SK-N-SH (cell line): Measurements from ENCODE around the gene ADISSP. TPM values are rescaled to one million over a fixed set of nuclear protein-coding genes. Genes with fewer than 3 reads are reported as not detected.

Experiments used
- CTCF ChIA-PET: fragments of 300-600, 350-600 bp; formaldehyde crosslinking; extraction: SDS; loops from one replicate; lab custom pipeline; 2021; lab: Yijun Ruan, JAX
- POLR2A ChIA-PET: fragments of 350-600 bp; sonication (Branson Sonifier 250); formaldehyde crosslinking; extraction: SDS; loops from one replicate; lab custom pipeline; 2020; ENCODE audit warnings: antibody characterized with exemption, inconsistent platforms; lab: Yijun Ruan, JAX
- DNase-seq: peaks from one replicate; pipeline ENCODE4 v3.0.0; 2012
- H2AFZ ChIP-seq: fragments of 200-600 bp; sonication (generic); 2 replicates; pipeline ENCODE4 v1.8.1; 2016; ENCODE audit warnings: antibody characterized with exemption, mild to moderate bottlenecking, low read depth
- H3F3A ChIP-seq: fragments of 200-600 bp; sonication (generic); replicated peaks from 2 replicates; pipeline ENCODE3; 2016; ENCODE audit warnings: antibody characterized with exemption, mild to moderate bottlenecking; ENCODE audit not compliant: insufficient read depth
- H3K27ac ChIP-seq, 2 experiments: fragments of 200-500 bp in 1 of 2; fragments of 200-600 bp in 1 of 2; sonication (Bioruptor generic) in 1 of 2; sonication (generic), shearing (Covaris generic) in 1 of 2; 2 replicates each; pipeline versions ENCODE4 v1.5.1 to v1.6.1; 2014 to 2016; ENCODE audit warnings: low read depth in 2 of 2, inconsistent platforms in 1 of 2, low read length in 1 of 2, mild to moderate bottlenecking in 1 of 2, mixed read lengths in 1 of 2
- H3K27me3 ChIP-seq: fragments of 200-600 bp; sonication (generic), shearing (Covaris generic); 2 replicates; pipeline ENCODE4 v1.6.1; 2016; ENCODE audit warnings: mixed run types; ENCODE audit not compliant: insufficient read depth
- H3K36me3 ChIP-seq, 2 experiments: fragments of 200-500 bp in 1 of 2; fragments of 200-600 bp in 1 of 2; sonication (Bioruptor generic) in 1 of 2; sonication (generic) in 1 of 2; replicated peaks in 1 of 2; 2 replicates each; pipeline versions ENCODE3 to v1.5.1; 2014 to 2016; ENCODE audit warnings: low read length in 1 of 2, mild to moderate bottlenecking in 1 of 2; ENCODE audit not compliant: insufficient read depth in 2 of 2, control insufficient read depth in 1 of 2
- H3K4me1 ChIP-seq, 2 experiments: fragments of 200-500 bp in 1 of 2; fragments of 200-600 bp in 1 of 2; sonication (Bioruptor generic) in 1 of 2; sonication (generic), shearing (Covaris generic) in 1 of 2; 2 replicates each; pipeline versions ENCODE4 v1.5.1 to v1.6.1; 2014 to 2016; ENCODE audit warnings: low read depth in 1 of 2, low read length in 1 of 2, mixed run types in 1 of 2; ENCODE audit not compliant: insufficient read depth in 2 of 2, control insufficient read depth in 1 of 2
- H3K4me2 ChIP-seq: fragments of 200-600 bp; sonication (generic), shearing (Covaris generic); 2 replicates; pipeline ENCODE4 v1.6.1; 2017; ENCODE audit warnings: mixed run types
- H3K4me3 ChIP-seq, 2 experiments: fragments of 200-500 bp in 1 of 2; fragments of 200-600 bp in 1 of 2; sonication (Bioruptor generic) in 1 of 2; sonication (generic), shearing (Covaris generic) in 1 of 2; 2 replicates each; pipeline versions ENCODE4 v1.5.1 to v1.8.1; 2014 to 2016; ENCODE audit warnings: low read depth in 2 of 2, inconsistent platforms in 1 of 2, low read length in 1 of 2, mild to moderate bottlenecking in 1 of 2, mixed read lengths in 1 of 2, moderate library complexity in 1 of 2
- H3K79me2 ChIP-seq: fragments of 200-600 bp; sonication (generic); 2 replicates; pipeline ENCODE4 v1.8.1; 2017; ENCODE audit warnings: mild to moderate bottlenecking; ENCODE audit not compliant: insufficient read depth
- H3K9ac ChIP-seq: fragments of 200-600 bp; sonication (generic); 2 replicates; pipeline ENCODE4 v1.6.1; 2017; ENCODE audit warnings: mixed run types
- H3K9me2 ChIP-seq: fragments of 200-600 bp; sonication (generic); 2 replicates; pipeline ENCODE4 v1.6.1; 2017; ENCODE audit warnings: mixed run types
- H3K9me3 ChIP-seq: fragments of 200-600 bp; sonication (generic); 2 replicates; pipeline ENCODE4 v1.6.1; 2017; ENCODE audit warnings: mixed run types, mild to moderate bottlenecking, moderate library complexity
- H4K20me1 ChIP-seq: fragments of 200-600 bp; sonication (generic); 2 replicates; pipeline ENCODE4 v1.6.1; 2017; ENCODE audit warnings: mild to moderate bottlenecking, mixed run types; ENCODE audit not compliant: insufficient read depth
- EP300 ChIP-seq, 2 experiments: IDR thresholded peaks; 2 replicates each; pipeline versions ENCODE4 v1.4.0 to v1.6.1; 2012; ENCODE audit warnings: borderline replicate concordance in 1 of 2, low read depth in 1 of 2, low read length in 1 of 2
- EZH2phosphoT487 ChIP-seq: fragments of 200-600 bp; sonication (generic); IDR thresholded peaks from 2 replicates; pipeline ENCODE4 v1.6.1; 2017; ENCODE audit warnings: low read depth, mixed run types, mild to moderate bottlenecking, antibody characterized with exemption, moderate library complexity, borderline replicate concordance
- FOSL2 ChIP-seq: IDR thresholded peaks from 2 replicates; pipeline ENCODE4 v1.4.0; 2012; ENCODE audit warnings: low read depth, mild to moderate bottlenecking, moderate library complexity, borderline replicate concordance
- FOXJ3 ChIP-seq: sonication (generic); formaldehyde crosslinking; IDR thresholded peaks from 2 replicates; pipeline ENCODE4 v1.5.1; 2020; ENCODE audit warnings: mild to moderate bottlenecking, missing genetic modification reagents
- FOXM1 ChIP-seq: IDR thresholded peaks from 2 replicates; pipeline ENCODE4 v1.4.0; 2012; ENCODE audit warnings: low read depth, mild to moderate bottlenecking
- GABPA ChIP-seq: IDR thresholded peaks from 2 replicates; pipeline ENCODE4 v1.4.0; 2012; ENCODE audit warnings: low read depth, mild to moderate bottlenecking
- MEF2A ChIP-seq: IDR thresholded peaks from 2 replicates; pipeline ENCODE4 v1.4.0; 2012; ENCODE audit warnings: low read depth, borderline replicate concordance
- RCOR1 ChIP-seq: fragments of 150-350 bp; IDR thresholded peaks from 2 replicates; pipeline ENCODE4 v1.6.1; 2017; ENCODE audit warnings: antibody characterized with exemption, low read length
- RFX5 ChIP-seq: IDR thresholded peaks from 2 replicates; pipeline ENCODE4 v1.6.1; 2012; ENCODE audit warnings: mild to moderate bottlenecking, improper control_type of control experiment, low read length
- TEAD4 ChIP-seq: IDR thresholded peaks from 2 replicates; pipeline ENCODE4 v1.4.0; 2012; ENCODE audit warnings: mild to moderate bottlenecking, borderline replicate concordance; ENCODE audit not compliant: insufficient read depth
- WGBS: methylation state at CpG from one replicate; pipeline ENCODE4 v1.1.6; 2017; ENCODE audit warnings: low lambda C conversion rate; 5-methylcytosine and 5-hydroxymethylcytosine counted together
- polyA plus RNA-seq, 3 experiments: library from polyadenylated mRNA; depleted of rRNA; stranded (reverse); fragments of >200 nt; gene quantifications; 2 replicates each; pipeline ENCODE4 v1.2.3, GENCODE V29; 2012
- TF ChIP-seq, protein P1 (sequence below): fragments of 150-350 bp; IDR thresholded peaks from 2 replicates; pipeline ENCODE4 v1.6.1; 2017; ENCODE audit warnings: antibody characterized with exemption, low read length, low read depth, borderline replicate concordance
- TF ChIP-seq, protein P2 (sequence below): IDR thresholded peaks from 2 replicates; pipeline ENCODE4 v1.4.0; 2012; ENCODE audit warnings: low read depth, borderline replicate concordance
- TF ChIP-seq, protein P3 (sequence below): IDR thresholded peaks from 2 replicates; pipeline ENCODE4; 2012
- TF ChIP-seq, protein P4 (sequence below): fragments of 150-350 bp; IDR thresholded peaks from 2 replicates; pipeline ENCODE4 v1.6.1; 2016; ENCODE audit warnings: mild to moderate bottlenecking, low read depth, low read length

The ADISSP gene
- polyA plus RNA-seq, 1 of the 3 experiments (the other 2 are of a cell fraction), result 73.9 TPM

DNA sequence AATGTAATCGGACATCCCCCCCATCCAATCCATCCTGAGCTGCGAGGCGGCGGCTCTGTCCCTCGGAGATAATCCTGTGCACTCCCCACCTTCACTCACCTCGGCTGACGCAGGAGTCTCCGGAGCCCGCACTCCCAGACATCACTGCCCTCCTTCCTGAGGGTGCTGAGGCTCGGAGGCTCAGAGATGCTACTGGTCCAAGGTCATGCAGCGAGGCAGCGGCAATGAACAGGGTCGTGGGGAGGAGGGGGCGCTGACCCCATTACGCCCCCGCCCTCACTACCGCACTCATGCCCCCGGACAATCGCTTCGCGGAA, 485 bp downstream of the ADISSP start:
- TF ChIP-seq GABPA (no peak), RFX5 (no peak), EP300 (IDR thresholded peaks at IDR 0.05; ENCODE audit: borderline replicate concordance in 1 of 2, low read depth in 1 of 2, low read length in 1 of 2) (no peak), FOXM1 (no peak)
- TF ChIP-seq, protein P1, sequence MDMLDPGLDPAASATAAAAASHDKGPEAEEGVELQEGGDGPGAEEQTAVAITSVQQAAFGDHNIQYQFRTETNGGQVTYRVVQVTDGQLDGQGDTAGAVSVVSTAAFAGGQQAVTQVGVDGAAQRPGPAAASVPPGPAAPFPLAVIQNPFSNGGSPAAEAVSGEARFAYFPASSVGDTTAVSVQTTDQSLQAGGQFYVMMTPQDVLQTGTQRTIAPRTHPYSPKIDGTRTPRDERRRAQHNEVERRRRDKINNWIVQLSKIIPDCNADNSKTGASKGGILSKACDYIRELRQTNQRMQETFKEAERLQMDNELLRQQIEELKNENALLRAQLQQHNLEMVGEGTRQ, result no peak
- TF ChIP-seq, protein P2, sequence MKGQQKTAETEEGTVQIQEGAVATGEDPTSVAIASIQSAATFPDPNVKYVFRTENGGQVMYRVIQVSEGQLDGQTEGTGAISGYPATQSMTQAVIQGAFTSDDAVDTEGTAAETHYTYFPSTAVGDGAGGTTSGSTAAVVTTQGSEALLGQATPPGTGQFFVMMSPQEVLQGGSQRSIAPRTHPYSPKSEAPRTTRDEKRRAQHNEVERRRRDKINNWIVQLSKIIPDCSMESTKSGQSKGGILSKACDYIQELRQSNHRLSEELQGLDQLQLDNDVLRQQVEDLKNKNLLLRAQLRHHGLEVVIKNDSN, result no peak
- TF ChIP-seq, protein P3, sequence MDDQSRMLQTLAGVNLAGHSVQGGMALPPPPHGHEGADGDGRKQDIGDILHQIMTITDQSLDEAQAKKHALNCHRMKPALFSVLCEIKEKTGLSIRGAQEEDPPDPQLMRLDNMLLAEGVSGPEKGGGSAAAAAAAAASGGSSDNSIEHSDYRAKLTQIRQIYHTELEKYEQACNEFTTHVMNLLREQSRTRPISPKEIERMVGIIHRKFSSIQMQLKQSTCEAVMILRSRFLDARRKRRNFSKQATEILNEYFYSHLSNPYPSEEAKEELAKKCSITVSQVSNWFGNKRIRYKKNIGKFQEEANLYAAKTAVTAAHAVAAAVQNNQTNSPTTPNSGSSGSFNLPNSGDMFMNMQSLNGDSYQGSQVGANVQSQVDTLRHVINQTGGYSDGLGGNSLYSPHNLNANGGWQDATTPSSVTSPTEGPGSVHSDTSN, result no peak
- Histone ChIP-seq H3K4me2 (peak overlapping the region; percentile 97), H3K27ac (no peak overlapping the region; a peak in 1 of 4 replicates), H4K20me1 (no peaks in the 10 kb centered on the region), H3F3A (peaks cover 17% of the 10 kb centered on the region), H3K4me3 (peak overlapping the region; percentile 83 to 93), H3K4me1 (peaks cover 9 to 22% of the 10 kb centered on the region in 2 experiments; a peak in 3 of 4 replicates), H3K9me3 (no peaks in the 10 kb centered on the region), H3K27me3 (no peaks in the 10 kb centered on the region), H3K79me2 (peaks cover 11% of the 10 kb centered on the region; the same call in 1 of the 2 replicates), H3K36me3 (no peaks in the 10 kb centered on the region), H3K9me2 (no peaks in the 10 kb centered on the region), H2AFZ (peak overlapping the region; percentile 95), H3K9ac (peak overlapping the region; percentile 81)
- DNase-seq, result no peak
- POLR2A ChIA-PET, result interaction anchor here (2.1 to 2.7 kb wide), 3 partner anchors 11 to 19 kb away, joined by 11 to 18 read pairs (median 13); partner anchors contain the start of gene CENPB
- 2% methylated on average over 13 of the region's 21 CpGs for WGBS
- CTCF ChIA-PET, result interaction anchor here (0.6 to 13.1 kb wide), 10 partner anchors 9 to 112 kb away, joined by 3 to 151 read pairs (median 16); partner anchors contain the start of genes AP5S1 and CENPB

- POLR2A ChIA-PET, result interaction anchor here (2.3 to 2.7 kb wide), 2 partner anchors 11 to 19 kb away, joined by 11 to 18 read pairs; partner anchors contain the start of gene CENPB
- peak overlapping the region; percentile 95 for H2AFZ ChIP-seq
- H3K79me2 ChIP-seq, result peaks cover 11% of the 10 kb centered on the region; the same call in 1 of the 2 replicates
- TF ChIP-seq, protein P1, result no peak
- no peak for TF ChIP-seq MEF2A
- TF ChIP-seq FOSL2, result no peak
- no peak for TF ChIP-seq FOXJ3 (CRISPR knock-in tag)
- TF ChIP-seq, protein P4, sequence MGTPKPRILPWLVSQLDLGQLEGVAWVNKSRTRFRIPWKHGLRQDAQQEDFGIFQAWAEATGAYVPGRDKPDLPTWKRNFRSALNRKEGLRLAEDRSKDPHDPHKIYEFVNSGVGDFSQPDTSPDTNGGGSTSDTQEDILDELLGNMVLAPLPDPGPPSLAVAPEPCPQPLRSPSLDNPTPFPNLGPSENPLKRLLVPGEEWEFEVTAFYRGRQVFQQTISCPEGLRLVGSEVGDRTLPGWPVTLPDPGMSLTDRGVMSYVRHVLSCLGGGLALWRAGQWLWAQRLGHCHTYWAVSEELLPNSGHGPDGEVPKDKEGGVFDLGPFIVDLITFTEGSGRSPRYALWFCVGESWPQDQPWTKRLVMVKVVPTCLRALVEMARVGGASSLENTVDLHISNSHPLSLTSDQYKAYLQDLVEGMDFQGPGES, result no peak
- TF ChIP-seq EZH2phosphoT487, result no peak
- TF ChIP-seq TEAD4, result no peak
- no peak for TF ChIP-seq RCOR1
- no peak for DNase-seq
- H3K27me3 ChIP-seq, result no peaks in the 10 kb centered on the region
- CTCF ChIA-PET, result interaction anchor here (0.6 to 13.1 kb wide), 7 partner anchors 9 to 90 kb away, joined by 3 to 151 read pairs (median 4); partner anchors contain the start of gene AP5S1
- H3K27ac ChIP-seq, result no peak overlapping the region; a peak in 1 of 4 replicates
- no peaks in the 10 kb centered on the region for H3K9me3 ChIP-seq
- WGBS, result 26% methylated on average over 5 of the region's 9 CpGs
- peak overlapping the region; percentile 81 for H3K9ac ChIP-seq
- peak overlapping the region; percentile 83 to 93 for H3K4me3 ChIP-seq
- peak overlapping the region; percentile 97 for H3K4me2 ChIP-seq
- peaks cover 17% of the 10 kb centered on the region for H3F3A ChIP-seq
- peaks cover 9 to 22% of the 10 kb centered on the region in 2 experiments; a peak in 3 of 4 replicates for H3K4me1 ChIP-seq
- H3K9me2 ChIP-seq, result no peaks in the 10 kb centered on the region
- H4K20me1 ChIP-seq, result no peaks in the 10 kb centered on the region
- H3K36me3 ChIP-seq, result no peaks in the 10 kb centered on the region
Observed at GRCh38 chr20:3766422-3767109, 987 bp downstream of the ADISSP start.
